HG03060 (cell line): ENCODE results near the gene ARHGAP28.

Experiments used
- ATAC-seq: cut with Tn5 transposase; IDR thresholded peaks from one replicate; pipeline ENCODE4 v1.9.1; 2021; ENCODE audit warnings: low read depth, moderate number of reproducible peaks; ENCODE audit not compliant: unreplicated experiment

Gene ARHGAP28, protein sequence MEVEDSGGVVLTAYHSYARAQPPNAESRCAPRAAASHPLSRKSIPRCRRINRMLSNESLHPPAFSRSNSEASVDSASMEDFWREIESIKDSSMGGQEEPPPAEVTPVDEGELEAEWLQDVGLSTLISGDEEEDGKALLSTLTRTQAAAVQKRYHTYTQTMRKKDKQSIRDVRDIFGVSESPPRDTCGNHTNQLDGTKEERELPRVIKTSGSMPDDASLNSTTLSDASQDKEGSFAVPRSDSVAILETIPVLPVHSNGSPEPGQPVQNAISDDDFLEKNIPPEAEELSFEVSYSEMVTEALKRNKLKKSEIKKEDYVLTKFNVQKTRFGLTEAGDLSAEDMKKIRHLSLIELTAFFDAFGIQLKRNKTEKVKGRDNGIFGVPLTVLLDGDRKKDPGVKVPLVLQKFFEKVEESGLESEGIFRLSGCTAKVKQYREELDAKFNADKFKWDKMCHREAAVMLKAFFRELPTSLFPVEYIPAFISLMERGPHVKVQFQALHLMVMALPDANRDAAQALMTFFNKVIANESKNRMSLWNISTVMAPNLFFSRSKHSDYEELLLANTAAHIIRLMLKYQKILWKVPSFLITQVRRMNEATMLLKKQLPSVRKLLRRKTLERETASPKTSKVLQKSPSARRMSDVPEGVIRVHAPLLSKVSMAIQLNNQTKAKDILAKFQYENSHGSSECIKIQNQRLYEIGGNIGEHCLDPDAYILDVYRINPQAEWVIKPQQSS

DNA sequence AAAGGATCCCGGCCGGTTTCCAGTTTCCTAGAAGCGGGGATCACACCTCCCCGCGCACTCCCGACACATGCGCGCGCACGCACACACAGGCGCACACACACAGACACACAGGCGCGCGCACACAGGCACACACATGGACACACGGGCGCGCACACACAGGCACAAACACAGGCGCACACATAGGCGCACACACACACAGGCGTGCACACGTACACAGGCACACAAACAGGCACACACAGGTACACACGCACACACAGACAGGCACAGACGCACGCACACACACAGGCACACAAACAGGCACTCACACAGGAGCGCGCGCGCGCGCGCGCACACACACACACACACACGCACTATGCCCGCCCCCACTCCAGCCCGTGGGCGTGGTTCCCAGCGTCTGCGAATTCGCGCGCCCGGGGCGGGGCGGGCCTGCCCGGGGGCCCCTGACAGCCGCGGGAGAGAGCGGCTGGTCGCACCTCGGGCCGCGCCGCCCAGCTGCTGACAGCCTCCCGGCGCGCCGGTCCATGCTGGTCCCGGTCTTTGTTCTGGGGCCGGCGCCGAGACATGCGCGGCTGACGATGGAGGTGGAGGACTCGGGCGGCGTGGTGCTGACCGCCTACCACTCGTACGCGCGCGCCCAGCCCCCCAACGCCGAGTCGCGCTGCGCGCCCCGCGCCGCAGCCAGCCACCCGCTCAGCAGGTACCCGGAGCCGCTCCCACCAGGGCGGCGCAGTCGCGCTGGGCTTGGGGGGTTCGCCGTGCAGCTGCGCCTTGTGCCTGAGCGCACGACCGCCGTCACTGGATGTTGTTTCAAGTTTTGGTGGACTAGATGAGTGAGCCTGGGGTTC, at the start of gene ARHGAP28:
Gene ARHGAP28 (plus strand): TSS at position 470 of the 845 bp plus-strand sequence. CDS start 106 bp downstream, at position 576.
- ATAC-seq, result no peak

DNA sequence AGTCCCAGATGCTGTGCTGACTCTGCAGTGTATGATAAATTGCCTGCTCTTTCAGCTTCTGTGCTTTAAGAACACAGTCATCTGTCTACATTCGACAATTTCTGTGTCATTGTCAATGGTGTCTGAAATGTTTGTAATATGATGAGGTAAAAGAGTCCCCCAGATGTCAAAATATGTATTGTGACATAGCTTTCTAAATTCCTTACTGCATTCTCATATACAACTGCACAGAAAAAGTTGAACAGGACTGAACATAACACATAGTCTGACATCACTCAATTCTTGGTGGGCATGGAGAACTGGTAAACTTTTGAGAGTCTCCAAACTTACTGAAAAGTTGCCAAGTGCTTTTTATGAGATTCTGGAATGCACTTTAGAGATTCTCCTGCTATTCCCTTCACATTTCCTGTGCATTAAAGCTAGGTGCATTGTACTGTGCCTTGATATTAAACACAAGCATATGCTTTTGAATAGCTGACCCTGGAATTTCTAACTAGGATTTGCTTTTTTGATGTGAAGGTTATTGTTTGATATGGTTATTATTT, 48.1 kb upstream of the ARHGAP28 start:
- no peak for ATAC-seq

DNA sequence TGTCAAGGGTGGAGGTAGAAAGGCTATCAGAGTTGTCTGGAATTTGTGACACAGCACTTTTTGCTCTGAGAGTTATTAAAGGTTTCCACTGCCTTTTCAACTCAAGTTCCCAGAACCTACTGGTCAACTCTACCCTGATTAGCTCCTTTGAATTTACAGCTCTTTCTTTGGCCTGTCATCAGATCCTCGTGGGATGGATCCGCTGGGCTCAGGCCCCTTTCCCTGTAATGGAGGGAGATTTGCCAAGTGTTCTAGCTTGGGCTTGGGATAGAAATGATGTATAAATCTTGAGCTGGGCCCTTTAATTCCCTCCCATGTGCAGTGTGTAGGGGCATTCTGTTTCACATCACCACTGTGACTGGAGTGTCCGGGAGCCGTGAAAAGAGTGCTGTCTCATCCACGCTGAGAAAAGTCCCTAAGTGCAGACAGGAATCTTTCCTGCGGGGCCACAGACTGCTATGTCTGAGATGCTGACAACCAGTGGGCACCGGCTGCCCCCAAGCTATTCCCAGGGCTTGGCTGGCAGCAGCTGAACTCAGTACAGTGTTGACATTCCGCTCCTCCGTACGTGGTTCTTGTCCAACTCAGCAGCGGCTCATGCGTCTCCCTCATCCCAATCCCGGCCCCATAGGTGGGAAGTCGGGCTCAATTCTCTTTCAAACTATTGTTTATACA, 46.9 kb upstream of the ARHGAP28 start:
- no peak for ATAC-seq

DNA sequence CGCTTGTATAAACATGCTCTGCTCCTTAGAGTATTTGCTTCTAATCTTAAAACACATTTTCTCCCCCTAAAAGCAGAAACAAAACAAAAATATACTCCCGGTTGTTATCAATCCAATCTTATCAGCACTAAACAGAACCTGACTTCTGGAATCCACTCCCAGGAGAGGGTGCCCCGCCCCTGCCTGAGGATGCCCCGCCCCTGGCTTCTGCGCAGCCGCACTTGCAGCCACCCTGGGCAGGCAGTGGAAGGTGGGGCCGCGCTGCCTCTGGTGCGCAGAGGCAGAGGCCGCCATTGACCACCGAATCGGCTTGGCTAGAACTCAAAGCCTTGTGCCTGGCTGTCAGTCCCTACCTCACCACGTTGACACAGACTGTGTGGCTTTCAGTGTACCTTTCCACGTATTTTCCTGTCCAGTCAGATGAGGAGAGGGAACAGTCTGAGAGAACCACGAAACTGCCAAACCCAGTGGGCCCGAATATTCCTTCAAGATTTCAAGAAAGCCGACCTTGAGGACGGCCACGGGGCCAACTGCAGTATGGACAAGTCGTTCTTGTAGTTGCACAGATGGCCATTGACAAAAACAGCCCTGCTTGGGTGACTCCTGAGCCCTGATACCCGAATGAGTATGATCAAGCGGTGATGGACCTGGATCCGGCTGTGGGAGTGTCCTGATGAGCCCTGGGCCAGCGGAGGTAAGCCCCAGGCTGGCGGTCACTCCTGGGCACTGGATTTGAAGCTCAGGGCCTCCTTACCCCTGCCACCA, 46.2 kb upstream of the ARHGAP28 start:
- ATAC-seq, result no peak

DNA sequence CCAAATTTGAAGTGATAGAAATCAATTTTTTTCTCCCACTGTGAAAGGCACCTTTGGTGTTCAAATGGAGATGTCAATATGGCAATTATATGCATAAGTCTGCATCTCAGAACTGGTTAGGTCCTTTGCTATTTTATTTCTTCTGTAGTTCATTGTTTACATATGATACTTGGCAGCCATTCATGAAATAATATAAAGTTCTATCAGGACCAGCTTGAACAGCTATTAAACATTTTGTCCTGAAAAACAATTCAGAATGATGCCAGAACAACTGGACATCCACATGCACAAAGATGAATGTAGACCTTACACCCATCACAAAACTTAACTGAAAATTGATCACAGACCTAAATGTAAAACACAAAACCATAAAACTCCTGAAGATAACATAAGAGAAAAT, 41.8 kb upstream of the ARHGAP28 start:
- no peak for ATAC-seq

GRCh38 chr18:6708890-6709289, 20.6 kb upstream of the ARHGAP28 start:
- no peak for ATAC-seq

DNA sequence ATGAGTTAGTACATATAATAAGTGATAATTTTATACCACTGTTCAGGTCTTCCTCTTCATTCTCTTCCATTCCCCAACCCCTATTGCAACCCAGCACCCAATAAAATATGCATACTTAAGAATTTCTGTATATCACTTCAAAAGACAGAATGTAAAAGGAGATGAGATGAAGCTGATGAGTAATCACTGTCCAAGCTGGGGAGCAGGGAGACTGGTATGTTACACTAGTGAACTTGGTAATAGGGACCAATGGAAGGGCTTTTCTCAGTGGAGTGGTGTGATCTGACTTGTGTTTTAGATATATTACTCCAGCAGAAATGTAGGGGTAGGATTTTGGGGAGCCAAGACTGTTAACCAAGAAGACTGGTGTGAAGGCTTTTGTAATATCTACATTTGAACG, 18.0 kb upstream of the ARHGAP28 start:
- no peak for ATAC-seq

- no peak for ATAC-seq
Measured at GRCh38 chr18:6712401-6712800, 17.1 kb upstream of the ARHGAP28 start.

GRCh38 chr18:6714010-6714409, 15.5 kb upstream of the ARHGAP28 start:
- no peak for ATAC-seq

DNA sequence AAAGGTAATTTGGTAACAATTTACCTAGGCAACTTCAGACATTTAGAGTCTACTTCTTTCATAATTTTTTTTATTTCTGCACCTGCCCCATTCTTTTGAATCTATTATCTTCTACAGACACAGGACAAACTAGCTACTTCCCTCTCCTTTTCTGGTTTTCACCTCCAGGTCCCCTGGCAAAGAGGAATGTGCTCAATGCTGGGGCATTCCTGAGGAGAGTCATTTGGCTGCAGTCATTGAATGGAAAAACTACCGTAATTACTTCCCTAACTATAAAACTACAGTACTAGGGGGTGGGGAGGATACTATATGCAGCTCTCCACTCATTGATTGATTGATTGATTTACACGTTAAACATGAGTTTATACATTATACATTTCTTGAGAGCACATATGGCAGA, 11.2 kb upstream of the ARHGAP28 start:
- ATAC-seq, result no peak

GRCh38 chr18:6719098-6719846, 10.2 kb upstream of the ARHGAP28 start:
- ATAC-seq, result no peak

GRCh38 chr18:6719910-6720683, 9.4 kb upstream of the ARHGAP28 start:
- ATAC-seq, result no peak

GRCh38 chr18:6721755-6722154, 7.8 kb upstream of the ARHGAP28 start:
- no peak for ATAC-seq

DNA sequence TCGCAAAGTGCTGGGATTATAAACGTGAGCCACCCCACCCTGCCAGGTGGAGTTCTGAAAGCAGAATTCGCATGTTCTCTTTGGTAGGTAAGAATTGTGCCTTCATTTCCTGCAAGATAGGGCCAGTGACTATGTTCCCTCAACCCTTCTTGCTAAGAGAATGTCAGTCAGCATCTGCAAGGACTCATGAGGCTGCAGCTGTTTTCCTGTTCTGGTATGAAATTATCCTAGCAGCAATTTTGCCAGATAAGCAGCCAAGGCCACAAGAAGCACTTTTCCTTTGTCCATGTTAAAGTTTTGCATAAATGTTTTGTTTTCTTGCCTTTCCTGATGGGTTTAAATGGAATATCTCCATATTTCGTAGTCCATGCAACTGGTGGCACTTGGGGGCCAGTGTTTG, 6.8 kb upstream of the ARHGAP28 start:
- ATAC-seq, result no peak

GRCh38 chr18:6724331-6724730, 5.2 kb upstream of the ARHGAP28 start:
- no peak for ATAC-seq

GRCh38 chr18:6728331-6728730, 1.2 kb upstream of the ARHGAP28 start:
- ATAC-seq, result no peak

DNA sequence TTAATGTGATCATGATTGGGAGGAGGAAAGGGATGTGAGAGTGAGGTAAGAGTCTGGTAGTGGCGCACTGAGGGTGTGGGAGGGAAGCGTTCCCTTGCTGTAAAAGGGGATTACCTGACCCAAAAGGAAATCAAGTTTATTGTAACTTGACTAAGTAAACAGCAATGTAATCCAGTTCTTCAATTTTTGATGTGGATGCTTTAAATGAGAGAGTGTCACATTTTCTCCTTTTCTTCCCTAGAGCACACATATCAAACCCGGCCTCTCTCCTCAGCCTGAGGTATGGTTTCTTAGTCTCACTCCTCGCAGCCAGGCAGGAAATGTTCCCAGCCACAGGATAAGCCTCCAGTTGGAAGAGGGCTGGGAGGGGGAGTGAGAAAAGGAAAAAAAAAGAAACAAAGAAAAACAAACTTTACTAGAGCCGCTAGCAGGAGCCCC, 688 bp upstream of the ARHGAP28 start:
- ATAC-seq, result no peak
